ENCODE measurements around the gene PTPRK.

DNA sequence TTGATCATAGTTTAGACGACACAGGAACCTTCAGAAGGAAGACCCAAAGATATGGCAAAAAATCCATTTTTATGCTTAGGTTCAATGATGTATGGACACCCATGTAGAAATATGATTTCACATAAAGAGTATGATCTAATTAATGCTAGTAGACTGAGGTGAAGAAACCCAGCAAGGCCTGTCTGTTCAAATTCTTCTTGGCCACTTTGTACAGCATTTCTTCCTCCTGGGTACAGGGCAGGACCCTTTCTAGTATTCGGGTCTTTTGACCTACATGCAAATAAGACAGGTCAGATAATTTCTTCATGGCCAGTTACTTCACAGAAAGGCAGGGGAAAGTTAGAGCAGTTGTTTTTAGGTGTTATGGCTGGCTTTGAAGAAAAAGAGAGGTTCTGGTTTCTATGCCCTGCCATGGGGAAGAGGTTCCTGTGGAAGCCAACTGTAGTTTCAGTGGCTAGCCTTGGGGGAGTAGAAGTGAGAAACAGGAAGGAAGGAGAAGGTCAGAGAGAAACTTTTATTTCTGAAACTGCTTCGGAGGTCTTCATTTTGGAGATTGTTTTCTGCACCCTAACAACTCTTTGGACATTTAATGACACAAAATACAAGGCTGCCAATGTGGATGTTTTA, 208.3 kb downstream of the PTPRK start:
- TF ChIP-seq POLR2A (IDR thresholded peaks at IDR 0.05) (no peak), EP300 (IDR thresholded peaks at IDR 0.05) (no peak)

Measured in suprapubic skin (tissue), 2 donors.